CD4-positive, CD25-positive, alpha-beta regulatory T cell (primary cell): ENCODE results near the gene FBP1. TPM values are rescaled to one million over a fixed set of nuclear protein-coding genes. Genes with fewer than 3 reads are reported as not detected.

Source experiments
- ATAC-seq, 2 donors: fragments of 150-1000 bp; cut with Tn5 transposase; one replicate each; pipeline ENCODE4 v1.10.0; 2021; ENCODE audit warnings: low read depth in 2 of 2, moderate number of reproducible peaks in 2 of 2, moderate library complexity in 1 of 2
- DNase-seq, 3 donors: peaks; one replicate each; pipeline versions ENCODE4 v3.0.0 to v3.0.0-alpha.2; 2012 to 2022; ENCODE audit warnings: mixed read lengths in 1 of 3
- H3K27ac ChIP-seq: one replicate; pipeline ENCODE4 v1.7.0; 2013; ENCODE audit warnings: mild to moderate bottlenecking, low read length; ENCODE audit not compliant: insufficient read depth, poor library complexity, severe bottlenecking
- H3K27me3 ChIP-seq: one replicate; pipeline ENCODE4 v1.7.0; 2013; ENCODE audit warnings: low read length; ENCODE audit not compliant: control insufficient read depth, insufficient read depth
- H3K36me3 ChIP-seq: one replicate; pipeline ENCODE4 v1.7.0; 2013; ENCODE audit warnings: mild to moderate bottlenecking, low read length, moderate library complexity; ENCODE audit not compliant: control insufficient read depth, insufficient read depth
- H3K4me1 ChIP-seq: 2 replicates; pipeline ENCODE4 v1.7.0; 2013; ENCODE audit warnings: mild to moderate bottlenecking, low read length; ENCODE audit not compliant: insufficient read depth, control insufficient read depth, poor library complexity, severe bottlenecking
- H3K4me3 ChIP-seq: one replicate; pipeline ENCODE4 v1.7.0; 2013; ENCODE audit warnings: low read depth, mild to moderate bottlenecking, low read length, moderate library complexity
- H3K9me3 ChIP-seq, 2 experiments: 1 replicate in 1 of 2; 2 replicates in 1 of 2; pipeline ENCODE4 v1.7.0; 2013; ENCODE audit warnings: low read length in 2 of 2, mild to moderate bottlenecking in 1 of 2, moderate library complexity in 1 of 2; ENCODE audit not compliant: control insufficient read depth in 2 of 2
- H3K27ac Mint-ChIP-seq, 3 donors: one replicate each; pipeline ENCODE4 v1.8.0; 2020 to 2022; ENCODE audit warnings: mild to moderate bottlenecking in 3 of 3, mixed read lengths in 3 of 3, moderate library complexity in 2 of 3
- H3K27me3 Mint-ChIP-seq: one replicate; pipeline ENCODE4 v1.8.0; 2022; ENCODE audit warnings: mild to moderate bottlenecking, mixed read lengths
- H3K36me3 Mint-ChIP-seq: one replicate; pipeline ENCODE4 v1.8.0; 2020; ENCODE audit warnings: mixed read lengths
- H3K4me1 Mint-ChIP-seq, 4 donors: one replicate each; pipeline ENCODE4 v1.8.0; 2020 to 2022; ENCODE audit warnings: mixed read lengths in 4 of 4, mild to moderate bottlenecking in 1 of 4
- H3K4me3 Mint-ChIP-seq, 4 donors: one replicate each; pipeline ENCODE4 v1.8.0; 2020 to 2022; ENCODE audit warnings: mild to moderate bottlenecking in 4 of 4, mixed read lengths in 4 of 4, moderate library complexity in 3 of 4
- H3K9me3 Mint-ChIP-seq, 7 donors: one replicate each; pipeline ENCODE4 v1.8.0; 2020 to 2022; ENCODE audit warnings: mixed read lengths in 7 of 7, mild to moderate bottlenecking in 3 of 7, moderate library complexity in 2 of 7
- polyA plus RNA-seq, 4 donors: library from polyadenylated mRNA; unstranded; fragments of 300-500 nt; fragmentation: Illumina TruSeq; gene quantifications; one replicate each; pipeline ENCODE4 v1.2.3, GENCODE V29; 2021
- total RNA-seq: library from RNA; stranded (reverse); gene quantifications from one replicate; pipeline ENCODE4 v1.2.3, GENCODE V29; 2022

FBP1 gene
- total and polyA plus RNA-seq, 5 donors from 2014 or later, result 0.42 to 9.2 (median 4.8) TPM

GRCh38 chr9:94677929-94678328 lies 38.6 kb upstream of the FBP1 start:
- Mint-ChIP-seq H3K27ac (no peak overlapping the region), H3K27me3 (peaks cover 27% of the 10 kb centered on the region), H3K9me3 (no peaks in the 10 kb centered on the region), H3K36me3 (no peaks in the 10 kb centered on the region), H3K4me1 (peaks cover 0 to 5% (median 0%) of the 10 kb centered on the region in 4 donors), H3K4me3 (no peak overlapping the region)
- no peaks in the 10 kb centered on the region for H3K9me3 ChIP-seq
- H3K4me1 ChIP-seq, result no peaks in the 10 kb centered on the region
- H3K27ac ChIP-seq, result no peak overlapping the region
- no peak overlapping the region for H3K4me3 ChIP-seq
- peaks cover 2% of the 10 kb centered on the region for H3K27me3 ChIP-seq
- ATAC-seq, result no peak
- DNase-seq, result no peak
- no peaks in the 10 kb centered on the region for H3K36me3 ChIP-seq

GRCh38 chr9:94676446-94677131 lies 37.3 kb upstream of the FBP1 start:
- peaks cover 25% of the 10 kb centered on the region for H3K27me3 Mint-ChIP-seq
- H3K9me3 ChIP-seq, result no peaks in the 10 kb centered on the region
- H3K27me3 ChIP-seq, result peaks cover 2% of the 10 kb centered on the region
- no peaks in the 10 kb centered on the region for H3K9me3 Mint-ChIP-seq
- H3K27ac Mint-ChIP-seq, result no peak overlapping the region
- no peaks in the 10 kb centered on the region for H3K36me3 Mint-ChIP-seq
- DNase-seq, result no peak
- H3K4me3 ChIP-seq, result no peak overlapping the region
- H3K27ac ChIP-seq, result no peak overlapping the region
- H3K4me1 ChIP-seq, result no peaks in the 10 kb centered on the region
- H3K4me3 Mint-ChIP-seq, result no peak overlapping the region
- H3K36me3 ChIP-seq, result no peaks in the 10 kb centered on the region
- ATAC-seq, result no peak
- H3K4me1 Mint-ChIP-seq, result peaks cover 0 to 4% (median 0%) of the 10 kb centered on the region in 4 donors

- H3K9me3 Mint-ChIP-seq, result no peaks in the 10 kb centered on the region
- Histone ChIP-seq H3K4me1 (no peaks in the 10 kb centered on the region), H3K4me3 (no peak overlapping the region), H3K27ac (no peak overlapping the region), H3K36me3 (no peaks in the 10 kb centered on the region), H3K9me3 (no peaks in the 10 kb centered on the region), H3K27me3 (peaks cover 2% of the 10 kb centered on the region)
- DNase-seq, result no peak
- H3K27me3 Mint-ChIP-seq, result peaks cover 13% of the 10 kb centered on the region
- no peak overlapping the region for H3K27ac Mint-ChIP-seq
- H3K4me3 Mint-ChIP-seq, result no peak overlapping the region
- no peaks in the 10 kb centered on the region for H3K4me1 Mint-ChIP-seq
- ATAC-seq, result no peak
- no peaks in the 10 kb centered on the region for H3K36me3 Mint-ChIP-seq
Observed at GRCh38 chr9:94675008-94675881, 35.9 kb upstream of the FBP1 start.

- no peak for DNase-seq
- H3K9me3 Mint-ChIP-seq, result no peaks in the 10 kb centered on the region
- H3K36me3 Mint-ChIP-seq, result no peaks in the 10 kb centered on the region
- Histone ChIP-seq H3K27ac (no peak overlapping the region), H3K4me3 (no peak overlapping the region), H3K27me3 (no peaks in the 10 kb centered on the region), H3K9me3 (no peaks in the 10 kb centered on the region), H3K4me1 (no peaks in the 10 kb centered on the region), H3K36me3 (no peaks in the 10 kb centered on the region)
- no peak for ATAC-seq
- peaks cover 0 to 8% (median 5%) of the 10 kb centered on the region in 4 donors for H3K4me1 Mint-ChIP-seq
- no peak overlapping the region for H3K27ac Mint-ChIP-seq
- peaks cover 20% of the 10 kb centered on the region for H3K27me3 Mint-ChIP-seq
- peak overlapping the region in 1 of 4 donors; percentile 6 for H3K4me3 Mint-ChIP-seq
Observed at GRCh38 chr9:94672811-94673487, 33.6 kb upstream of the FBP1 start.

GRCh38 chr9:94668928-94669729 lies 29.8 kb upstream of the FBP1 start:
- Histone ChIP-seq H3K27ac (no peak overlapping the region), H3K36me3 (no peaks in the 10 kb centered on the region), H3K4me3 (peak overlapping the region; percentile 88), H3K9me3 (no peaks in the 10 kb centered on the region), H3K27me3 (no peaks in the 10 kb centered on the region), H3K4me1 (no peaks in the 10 kb centered on the region)
- Mint-ChIP-seq H3K27ac (peak overlapping the region in 2 of 3 donors; percentile 68 to 80), H3K4me1 (peaks cover 0 to 8% (median 5%) of the 10 kb centered on the region in 4 donors), H3K4me3 (peak overlapping the region; percentile 90 to 95 (median 94)), H3K9me3 (no peaks in the 10 kb centered on the region), H3K36me3 (no peaks in the 10 kb centered on the region), H3K27me3 (peaks cover 41% of the 10 kb centered on the region)
- DNase-seq (peak; percentile 24 to 76 (median 44)), ATAC-seq (peak; percentile 80 to 83)

GRCh38 chr9:94668418-94668927 lies 29.2 kb upstream of the FBP1 start:
- peak overlapping the region; percentile 88 for H3K4me3 ChIP-seq
- peak overlapping the region in 3 of 4 donors; percentile 34 to 94 (median 93) for H3K4me3 Mint-ChIP-seq

More at GRCh38 chr9:94668418-94668927, 29.2 kb upstream of the FBP1 start:
- Mint-ChIP-seq H3K4me1 (peaks cover 0 to 8% (median 5%) of the 10 kb centered on the region in 4 donors), H3K27me3 (peaks cover 47% of the 10 kb centered on the region), H3K9me3 (no peaks in the 10 kb centered on the region), H3K36me3 (no peaks in the 10 kb centered on the region), H3K27ac (peak overlapping the region in 1 of 3 donors; percentile 68)
- H3K36me3 ChIP-seq, result no peaks in the 10 kb centered on the region
- H3K4me1 ChIP-seq, result no peaks in the 10 kb centered on the region
- H3K9me3 ChIP-seq, result no peaks in the 10 kb centered on the region
- no peak for ATAC-seq
- no peak for DNase-seq
- H3K27ac ChIP-seq, result no peak overlapping the region
- H3K27me3 ChIP-seq, result no peaks in the 10 kb centered on the region
